GM12865 (cell line): ENCODE measurements around the gene ARPIN.

ENCODE experiments used
- DNase-seq: peaks from one replicate; pipeline ENCODE4 v3.0.0; 2010; ENCODE audit warnings: low read depth
- H3K4me3 ChIP-seq: 2 replicates; pipeline ENCODE4 v1.5.1; 2011; ENCODE audit warnings: mild to moderate bottlenecking, low read depth, low read length, control low read depth
- CTCF ChIP-seq: IDR thresholded peaks from 2 replicates; pipeline ENCODE4 v1.5.1; 2011; ENCODE audit warnings: low read length, control low read depth, low read depth, inconsistent platforms; ENCODE audit not compliant: insufficient read depth; ENCODE audit errors: missing control alignments

The ARPIN gene

GRCh38 chr15:89852342-89852995 is 60.3 kb downstream of the ARPIN start:
- no peak for TF ChIP-seq CTCF
- no peak for DNase-seq
- no peak overlapping the region for H3K4me3 ChIP-seq

- peak; percentile 38 for DNase-seq
- no peak overlapping the region for H3K4me3 ChIP-seq
- no peak for TF ChIP-seq CTCF
Measured at GRCh38 chr15:89851673-89852341, 60.9 kb downstream of the ARPIN start.

- no peak for DNase-seq
Measured at GRCh38 chr15:89848970-89849292, 63.8 kb downstream of the ARPIN start.

GRCh38 chr15:89847101-89847500 is 65.7 kb downstream of the ARPIN start:
- no peak for TF ChIP-seq CTCF
- no peak for DNase-seq

More at GRCh38 chr15:89848970-89849292, 63.8 kb downstream of the ARPIN start:
- no peak overlapping the region for H3K4me3 ChIP-seq
- TF ChIP-seq CTCF, result no peak

GRCh38 chr15:89845305-89845893 is 67.4 kb downstream of the ARPIN start:
- H3K4me3 ChIP-seq, result no peak overlapping the region
- DNase-seq, result no peak
- TF ChIP-seq CTCF, result no peak

More at GRCh38 chr15:89847101-89847500, 65.7 kb downstream of the ARPIN start:
- no peak overlapping the region for H3K4me3 ChIP-seq
